ENCODE results near the gene OR13D1.
"Not testable (repeated sequence)": the region's sequence is repeated elsewhere in the genome, so short reads cannot be mapped to it uniquely, and the experiment has no call there.

The OR13D1 gene, protein sequence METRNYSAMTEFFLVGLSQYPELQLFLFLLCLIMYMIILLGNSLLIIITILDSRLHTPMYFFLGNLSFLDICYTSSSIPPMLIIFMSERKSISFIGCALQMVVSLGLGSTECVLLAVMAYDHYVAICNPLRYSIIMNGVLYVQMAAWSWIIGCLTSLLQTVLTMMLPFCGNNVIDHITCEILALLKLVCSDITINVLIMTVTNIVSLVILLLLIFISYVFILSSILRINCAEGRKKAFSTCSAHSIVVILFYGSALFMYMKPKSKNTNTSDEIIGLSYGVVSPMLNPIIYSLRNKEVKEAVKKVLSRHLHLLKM

DNA sequence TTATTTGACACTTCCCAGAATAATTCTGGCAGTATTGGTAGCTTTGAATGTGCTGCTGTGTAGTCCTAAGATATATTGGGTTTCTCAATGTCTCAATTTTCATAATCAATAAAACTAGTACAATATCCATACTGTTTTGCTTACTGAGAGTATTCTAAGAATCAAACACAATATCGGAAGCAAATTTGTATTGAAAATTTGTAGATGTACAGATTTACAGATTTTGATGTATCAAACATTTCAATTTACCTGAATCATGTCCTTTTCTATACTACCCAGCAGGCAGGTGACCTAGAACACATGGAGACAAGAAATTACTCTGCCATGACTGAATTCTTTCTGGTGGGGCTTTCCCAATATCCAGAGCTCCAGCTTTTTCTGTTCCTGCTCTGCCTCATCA lies at the start of gene OR13D1:
OR13D1 (plus strand) TSS at position 301 of the 400 bp plus-strand sequence; CDS start at position 301, 0 bp downstream.
- no peaks in the 10 kb centered on the region for H3K36me3 Mint-ChIP-seq (ENCODE audit: low read depth)
- no peak within 1 kb of the TSS for H3K4me3 Mint-ChIP-seq
- no peak within 1 kb of the TSS for H3K27ac Mint-ChIP-seq
- H3K4me1 Mint-ChIP-seq (ENCODE audit: low read depth): no peaks in the 10 kb centered on the region
- no peak for DNase-seq
- no peaks in the 10 kb centered on the region for H3K9me3 Mint-ChIP-seq
- H3K27me3 Mint-ChIP-seq: no peaks in the 10 kb centered on the region

DNA sequence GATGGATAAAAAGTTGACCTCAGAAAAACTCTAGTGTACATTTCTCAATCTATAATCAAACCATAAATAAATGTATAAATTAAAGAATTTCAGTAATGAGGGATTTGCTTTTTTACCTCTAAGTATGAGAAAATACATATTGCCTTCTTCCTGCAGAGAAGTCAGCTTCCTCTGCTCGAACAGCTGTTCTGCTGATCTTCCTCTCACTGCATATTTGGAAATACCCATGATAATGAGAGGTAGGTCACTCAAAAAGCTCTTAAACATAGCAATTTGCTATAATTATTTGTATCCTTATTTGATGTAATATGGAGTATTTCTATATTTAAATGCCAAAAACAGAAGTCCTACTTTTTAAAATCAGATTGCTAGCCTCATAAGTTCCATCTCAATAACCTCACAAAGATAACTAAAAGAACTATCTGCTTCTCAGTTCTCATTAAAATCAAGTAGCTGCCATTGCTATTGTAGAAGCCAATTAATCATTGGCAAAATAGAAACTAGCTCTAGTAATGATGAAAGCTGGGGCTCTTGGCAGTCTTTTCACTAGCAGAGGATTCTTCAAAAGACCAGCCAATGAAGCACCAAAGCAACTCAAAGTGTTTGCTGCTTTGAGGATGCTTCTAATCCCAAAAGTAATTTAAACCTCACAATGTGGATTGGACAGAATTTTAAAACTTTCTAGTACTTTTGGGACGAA lies 35.7 kb upstream of the OR13D1 start:
- no peak for DNase-seq
- Mint-ChIP-seq H3K4me1 (ENCODE audit: low read depth) (no peaks in the 10 kb centered on the region), H3K36me3 (ENCODE audit: low read depth) (no peaks in the 10 kb centered on the region), H3K9me3 (peaks cover under 1% of the 10 kb centered on the region), H3K27ac (no peak overlapping the region), H3K4me3 (no peak overlapping the region), H3K27me3 (peaks cover 6% of the 10 kb centered on the region)

DNA sequence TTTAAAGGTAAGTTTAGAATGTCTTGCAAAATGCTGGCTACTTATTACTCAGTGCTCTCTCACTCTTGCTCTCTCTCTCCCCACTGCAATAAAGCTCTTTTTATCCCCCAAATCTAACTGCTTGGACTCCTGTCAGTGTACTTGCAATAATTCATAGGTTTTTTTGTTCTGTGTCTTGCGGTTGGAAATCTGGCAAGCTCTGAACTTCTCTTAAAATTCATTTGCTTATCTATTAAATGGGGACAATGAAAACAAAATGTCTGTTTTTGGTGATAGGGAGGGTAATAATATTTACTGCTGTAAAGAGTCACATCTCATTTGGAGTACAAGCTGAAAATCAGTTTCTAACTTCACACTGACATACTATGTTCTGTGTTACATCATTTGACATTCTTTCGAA lies 18.7 kb upstream of the OR13D1 start:
- Mint-ChIP-seq H3K4me3 (no peak overlapping the region), H3K9me3 (no peaks in the 10 kb centered on the region), H3K36me3 (ENCODE audit: low read depth) (no peaks in the 10 kb centered on the region), H3K27me3 (no peaks in the 10 kb centered on the region), H3K4me1 (ENCODE audit: low read depth) (no peaks in the 10 kb centered on the region), H3K27ac (no peak overlapping the region)
- no peak for DNase-seq

DNA sequence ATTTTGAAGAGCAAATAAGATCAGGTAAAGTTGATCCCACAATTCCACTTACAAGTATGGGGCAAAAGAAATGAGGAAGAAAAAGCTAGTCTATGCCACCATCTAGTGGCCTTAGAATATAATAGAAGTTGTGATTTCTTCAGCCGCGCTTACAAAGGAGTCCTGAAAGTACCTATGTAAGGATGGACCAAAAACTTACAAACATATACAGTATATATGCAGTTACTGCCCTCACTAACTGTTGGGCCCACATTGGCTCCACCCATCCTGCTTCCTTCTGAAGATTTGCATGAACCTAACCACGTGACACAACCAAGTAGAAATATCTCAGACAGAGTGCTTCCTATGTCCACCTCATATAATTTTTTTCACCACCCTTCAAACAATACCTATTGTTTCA lies 11.7 kb upstream of the OR13D1 start:
- Mint-ChIP-seq H3K36me3 (ENCODE audit: low read depth) (no peaks in the 10 kb centered on the region), H3K4me1 (ENCODE audit: low read depth) (peaks cover 3% of the 10 kb centered on the region), H3K9me3 (no peaks in the 10 kb centered on the region), H3K27me3 (no peaks in the 10 kb centered on the region), H3K4me3 (no peak overlapping the region), H3K27ac (no peak overlapping the region)
- DNase-seq: no peak

DNA sequence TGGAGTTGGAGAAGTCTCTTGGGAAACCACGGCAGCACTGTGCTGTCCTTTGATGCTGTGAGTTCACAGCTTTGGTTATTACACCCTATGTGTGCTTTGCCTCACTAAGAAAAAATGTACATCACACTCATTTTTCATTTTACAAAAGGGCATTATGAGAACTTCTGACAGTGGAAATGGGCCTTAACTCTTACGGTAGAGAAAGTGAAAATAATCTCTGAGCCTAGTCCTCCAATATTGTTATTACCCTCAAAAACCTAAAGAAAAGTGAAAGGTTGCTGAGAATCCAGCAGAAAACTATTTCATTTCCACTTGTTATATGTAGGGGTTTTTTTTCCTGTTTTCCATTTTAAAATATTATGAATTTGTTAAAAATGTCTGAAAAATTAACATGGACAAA lies 8.2 kb upstream of the OR13D1 start:
- no peaks in the 10 kb centered on the region for H3K36me3 Mint-ChIP-seq (ENCODE audit: low read depth)
- no peaks in the 10 kb centered on the region for H3K27me3 Mint-ChIP-seq
- H3K4me1 Mint-ChIP-seq (ENCODE audit: low read depth): peaks cover 3% of the 10 kb centered on the region
- no peak for DNase-seq
- no peaks in the 10 kb centered on the region for H3K9me3 Mint-ChIP-seq
- H3K27ac Mint-ChIP-seq: no peak overlapping the region
- no peak overlapping the region for H3K4me3 Mint-ChIP-seq

DNA sequence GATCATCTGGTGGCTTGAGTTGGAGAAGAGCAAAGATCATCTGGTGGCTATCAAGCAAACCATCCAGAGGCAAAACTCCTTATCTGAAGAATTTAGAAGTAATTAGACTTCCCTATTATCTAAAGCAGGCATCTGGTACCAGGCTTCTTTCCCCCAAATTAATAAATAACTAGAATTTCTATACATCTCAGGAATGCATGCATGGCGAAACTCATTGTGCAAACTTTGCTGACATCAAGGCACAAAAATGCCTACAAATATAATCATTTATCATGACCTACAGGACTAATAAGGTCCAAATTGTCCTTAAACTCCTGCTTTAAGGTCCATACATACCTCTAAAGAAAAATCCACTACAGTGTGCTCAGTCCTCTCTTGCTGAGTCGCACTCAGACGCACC lies 6.0 kb downstream of the OR13D1 start:
- DNase-seq: no peak
- Mint-ChIP-seq H3K4me1 (ENCODE audit: low read depth) (no peaks in the 10 kb centered on the region), H3K9me3 (peaks cover under 1% of the 10 kb centered on the region), H3K27ac (no peak overlapping the region), H3K27me3 (no peaks in the 10 kb centered on the region), H3K36me3 (ENCODE audit: low read depth) (no peaks in the 10 kb centered on the region), H3K4me3 (no peak overlapping the region)

DNA sequence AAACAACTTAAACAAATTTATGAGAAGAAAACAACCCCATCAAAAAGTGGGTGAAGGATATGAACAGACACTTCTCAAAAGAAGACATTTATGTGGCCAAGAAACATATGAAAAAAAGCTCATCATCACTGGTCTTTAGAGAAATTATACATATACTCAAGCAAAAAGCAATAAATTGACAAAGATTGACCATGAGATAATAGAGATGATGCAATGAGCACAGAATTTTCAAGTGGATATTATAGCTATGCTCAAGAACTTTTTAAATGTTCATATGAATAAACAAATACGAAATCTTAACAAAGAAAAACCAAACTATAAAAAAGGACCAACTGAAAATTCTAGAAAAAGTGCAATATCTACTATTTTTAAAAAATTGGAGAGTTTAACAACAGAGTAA lies 14.4 kb downstream of the OR13D1 start:
- not testable (repeated sequence) for H3K4me3 Mint-ChIP-seq; H3K27ac Mint-ChIP-seq; H3K9me3 Mint-ChIP-seq; H3K27me3 Mint-ChIP-seq; H3K4me1 Mint-ChIP-seq (ENCODE audit: low read depth); H3K36me3 Mint-ChIP-seq (ENCODE audit: low read depth); DNase-seq

DNA sequence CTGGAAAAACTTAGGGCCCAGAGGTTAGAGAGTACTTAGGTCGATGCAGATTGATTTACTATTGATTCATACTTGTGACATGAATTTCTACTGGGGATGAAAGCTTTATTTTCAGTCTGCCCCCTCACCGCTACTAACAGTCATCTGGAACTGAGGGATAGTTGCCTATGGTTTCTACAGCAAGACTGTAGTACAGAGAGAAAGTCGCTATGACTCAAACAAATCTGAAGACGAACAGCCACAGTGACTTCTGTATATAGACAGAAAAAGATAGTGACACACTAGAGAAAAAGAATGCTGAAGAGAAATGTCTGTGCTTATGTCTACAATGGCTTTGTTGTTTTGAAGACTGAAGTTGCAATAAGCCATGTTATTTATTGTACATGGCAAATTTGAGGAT lies 17.3 kb downstream of the OR13D1 start:
- no peaks in the 10 kb centered on the region for H3K36me3 Mint-ChIP-seq (ENCODE audit: low read depth)
- no peaks in the 10 kb centered on the region for H3K27me3 Mint-ChIP-seq
- no peaks in the 10 kb centered on the region for H3K9me3 Mint-ChIP-seq
- no peaks in the 10 kb centered on the region for H3K4me1 Mint-ChIP-seq (ENCODE audit: low read depth)
- no peak overlapping the region for H3K4me3 Mint-ChIP-seq
- no peak for DNase-seq
- no peak overlapping the region for H3K27ac Mint-ChIP-seq

DNA sequence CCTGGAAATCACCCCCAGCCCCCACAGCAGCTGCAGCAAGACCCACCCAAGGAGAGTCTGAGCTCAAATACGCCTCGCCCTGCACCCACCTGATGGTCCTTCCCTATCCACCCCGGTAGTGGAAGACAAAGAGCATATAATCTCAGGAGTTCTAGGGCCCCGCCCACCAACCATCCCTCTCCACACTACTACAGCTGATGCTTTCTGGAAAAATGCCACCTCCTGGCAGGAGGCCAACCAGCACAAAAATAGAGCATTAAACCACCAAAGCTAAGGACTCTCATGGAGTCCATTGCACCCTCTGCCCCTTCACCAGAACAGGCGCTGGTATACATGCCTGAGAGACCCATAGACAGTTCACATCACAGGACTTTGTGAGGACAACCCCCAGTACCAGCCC lies 30.7 kb downstream of the OR13D1 start:
- DNase-seq: no peak
- Mint-ChIP-seq H3K36me3 (ENCODE audit: low read depth) (no peaks in the 10 kb centered on the region), H3K4me3 (no peak overlapping the region), H3K9me3 (no peaks in the 10 kb centered on the region), H3K27ac (no peak overlapping the region), H3K4me1 (ENCODE audit: low read depth) (no peaks in the 10 kb centered on the region), H3K27me3 (no peaks in the 10 kb centered on the region)

DNA sequence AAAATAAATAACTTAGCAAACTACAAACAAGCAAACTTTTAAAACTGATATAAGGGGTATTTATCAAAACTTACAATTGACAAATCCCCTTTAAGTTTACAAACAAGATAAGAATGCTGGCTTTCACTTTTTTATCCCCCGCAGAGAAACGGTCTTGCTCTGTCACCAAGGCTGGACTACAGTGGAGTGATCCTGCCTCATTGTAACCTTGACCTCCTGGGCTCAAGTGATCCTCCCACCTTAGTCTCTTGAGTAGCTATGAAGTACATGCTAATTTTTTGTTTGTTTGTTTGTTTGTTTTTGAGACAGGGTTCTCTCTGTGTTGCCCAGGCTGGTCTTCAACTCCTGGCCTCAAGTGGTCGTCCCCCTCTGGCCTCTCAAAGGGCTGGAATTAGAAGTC lies 44.1 kb downstream of the OR13D1 start:
- H3K27me3 Mint-ChIP-seq: no peaks in the 10 kb centered on the region
- no peaks in the 10 kb centered on the region for H3K9me3 Mint-ChIP-seq
- no peak overlapping the region for H3K4me3 Mint-ChIP-seq
- no peak overlapping the region for H3K27ac Mint-ChIP-seq
- no peaks in the 10 kb centered on the region for H3K36me3 Mint-ChIP-seq (ENCODE audit: low read depth)
- DNase-seq: no peak
- peaks cover 4% of the 10 kb centered on the region for H3K4me1 Mint-ChIP-seq (ENCODE audit: low read depth)

DNA sequence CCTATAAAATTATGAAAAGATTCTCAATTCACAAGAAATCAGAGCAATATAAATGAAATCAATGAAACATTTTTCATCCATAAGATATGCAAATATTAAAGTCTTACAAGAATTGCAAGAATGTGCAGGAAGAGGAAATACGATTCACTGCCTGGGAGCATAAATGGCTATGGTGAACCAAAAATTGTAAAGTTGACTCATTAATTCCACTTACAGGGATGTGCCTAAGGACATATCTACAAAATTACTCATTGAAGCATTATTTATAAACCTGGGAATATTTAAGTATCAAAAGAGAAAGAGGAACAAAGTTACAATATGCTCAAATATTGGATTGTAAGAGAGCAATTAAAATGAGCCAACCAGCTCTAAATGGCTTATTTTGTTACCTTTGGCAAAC lies 46.3 kb downstream of the OR13D1 start:
- Mint-ChIP-seq H3K27me3 (no peaks in the 10 kb centered on the region), H3K9me3 (no peaks in the 10 kb centered on the region), H3K36me3 (ENCODE audit: low read depth) (no peaks in the 10 kb centered on the region), H3K4me3 (no peak overlapping the region), H3K4me1 (ENCODE audit: low read depth) (peaks cover 4% of the 10 kb centered on the region), H3K27ac (no peak overlapping the region)
- DNase-seq: no peak

DNA sequence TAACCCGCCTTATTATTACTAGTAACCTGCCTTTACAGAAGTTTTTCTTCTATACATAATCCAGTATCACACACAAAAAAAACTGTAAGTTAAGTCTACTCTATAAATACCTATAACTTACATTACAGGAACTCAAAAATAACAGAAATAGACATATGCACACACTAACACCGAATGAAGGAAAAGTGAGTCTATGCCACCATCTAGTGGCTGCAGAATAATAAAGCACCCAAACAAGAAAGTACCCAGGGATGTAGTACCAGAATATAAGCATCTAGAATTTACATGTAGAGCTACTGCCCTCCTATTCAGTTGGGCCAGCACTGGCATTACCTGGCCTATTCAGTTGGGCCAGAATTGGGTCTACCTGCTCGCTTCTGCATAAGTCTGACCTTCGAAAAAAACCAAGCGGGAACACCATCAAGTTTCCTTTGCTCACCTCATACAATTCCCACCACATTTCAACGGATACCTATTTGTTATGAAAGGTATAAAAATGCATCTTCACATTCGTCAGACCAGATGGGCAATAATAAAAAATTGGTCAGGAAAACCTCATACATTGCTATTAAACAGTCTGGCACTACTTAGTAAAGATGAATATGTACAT lies 49.2 kb downstream of the OR13D1 start:
- H3K27me3 Mint-ChIP-seq: no peaks in the 10 kb centered on the region
- H3K9me3 Mint-ChIP-seq: no peaks in the 10 kb centered on the region
- no peak overlapping the region for H3K27ac Mint-ChIP-seq
- peaks cover 9% of the 10 kb centered on the region for H3K36me3 Mint-ChIP-seq (ENCODE audit: low read depth)
- peaks cover 18% of the 10 kb centered on the region for H3K4me1 Mint-ChIP-seq (ENCODE audit: low read depth)
- DNase-seq: no peak
- H3K4me3 Mint-ChIP-seq: no peak overlapping the region
